Liver (tissue), 9 donors: ENCODE data around the gene FSIP1. TPM values are rescaled to one million over a fixed set of nuclear protein-coding genes. Genes with fewer than 3 reads are reported as not detected.

Experiments used
- DNase-seq: peaks from one replicate; pipeline ENCODE4 v3.0.0-alpha.2; 2017; ENCODE audit warnings: low spot score
- H3K27ac ChIP-seq, 2 donors: one replicate each; pipeline ENCODE4 v1.7.0; 2013; ENCODE audit warnings: inconsistent platforms in 2 of 2, low read length in 2 of 2, control low read depth in 1 of 2, low read depth in 1 of 2, mild to moderate bottlenecking in 1 of 2
- H3K27me3 ChIP-seq, 4 donors: one replicate each; pipeline versions ENCODE4 v1.6.1 to v1.7.0; 2013; ENCODE audit warnings: low read length in 3 of 4, inconsistent platforms in 1 of 4, mild to moderate bottlenecking in 1 of 4, moderate library complexity in 1 of 4; ENCODE audit not compliant: control insufficient read depth in 4 of 4, insufficient read depth in 4 of 4
- H3K36me3 ChIP-seq, 4 donors: one replicate each; pipeline versions ENCODE4 v1.6.1 to v1.7.0; 2013; ENCODE audit warnings: low read length in 3 of 4, mild to moderate bottlenecking in 3 of 4, low read depth in 1 of 4, moderate library complexity in 1 of 4; ENCODE audit not compliant: control insufficient read depth in 4 of 4, insufficient read depth in 3 of 4
- H3K4me1 ChIP-seq, 4 donors: one replicate each; pipeline versions ENCODE4 v1.6.1 to v1.7.0; 2013; ENCODE audit warnings: low read length in 3 of 4, mild to moderate bottlenecking in 3 of 4, moderate library complexity in 1 of 4; ENCODE audit not compliant: control insufficient read depth in 4 of 4, insufficient read depth in 4 of 4
- H3K4me3 ChIP-seq, 3 donors: one replicate each; pipeline versions ENCODE4 v1.6.1 to v1.7.0; 2013; ENCODE audit warnings: low read length in 3 of 3, control low read depth in 1 of 3, low read depth in 1 of 3, mild to moderate bottlenecking in 1 of 3
- H3K9ac ChIP-seq, 2 donors: one replicate each; pipeline ENCODE4 v1.7.0; 2013; ENCODE audit warnings: low read length in 2 of 2, mild to moderate bottlenecking in 2 of 2, moderate library complexity in 2 of 2, control low read depth in 1 of 2, low read depth in 1 of 2
- H3K9me3 ChIP-seq, 4 donors: one replicate each; pipeline versions ENCODE4 v1.6.1 to v1.7.0; 2013; ENCODE audit warnings: low read length in 3 of 4; ENCODE audit not compliant: control insufficient read depth in 4 of 4
- ATF3 ChIP-seq: IDR thresholded peaks from 2 replicates; pipeline ENCODE4 v1.6.1; 2016; ENCODE audit warnings: antibody characterized with exemption
- CTCF ChIP-seq: fragments of 150-350 bp; IDR thresholded peaks from 2 replicates; pipeline ENCODE4 v1.5.1; 2017; ENCODE audit warnings: improper control_type of control experiment, low read depth, low read length; ENCODE audit not compliant: missing input control
- FOXA1 ChIP-seq: IDR thresholded peaks from 2 replicates; pipeline ENCODE4 v1.6.1; 2016; ENCODE audit warnings: antibody characterized with exemption
- FOXA2 ChIP-seq: IDR thresholded peaks from 2 replicates; pipeline ENCODE4 v1.6.1; 2016; ENCODE audit warnings: antibody characterized with exemption
- GABPA ChIP-seq, 2 donors: IDR thresholded peaks in 1 of 2; conservative IDR thresholded peaks in 1 of 2; 2 replicates each; pipeline ENCODE4 v1.6.1; 2016; ENCODE audit warnings: antibody characterized with exemption in 2 of 2, mild to moderate bottlenecking in 1 of 2, moderate library complexity in 1 of 2
- HNF4A ChIP-seq, 2 donors: conservative IDR thresholded peaks; 2 replicates each; pipeline ENCODE4 v1.6.1; 2016; ENCODE audit warnings: antibody characterized with exemption in 2 of 2, mild to moderate bottlenecking in 2 of 2
- HNF4G ChIP-seq: IDR thresholded peaks from 2 replicates; pipeline ENCODE4 v1.6.1; 2016; ENCODE audit warnings: antibody characterized with exemption
- JUND ChIP-seq, 2 donors: IDR thresholded peaks; 2 replicates each; pipeline ENCODE4 v1.6.1; 2016; ENCODE audit warnings: antibody characterized with exemption in 2 of 2
- MAX ChIP-seq: IDR thresholded peaks from 2 replicates; pipeline ENCODE4 v1.6.1; 2016; ENCODE audit warnings: antibody characterized with exemption
- NR2F2 ChIP-seq: IDR thresholded peaks from 2 replicates; pipeline ENCODE4 v1.6.1; 2016; ENCODE audit warnings: antibody characterized with exemption
- RAD21 ChIP-seq, 2 donors: IDR thresholded peaks; 2 replicates each; pipeline ENCODE4 v1.6.1; 2016; ENCODE audit warnings: antibody characterized with exemption in 2 of 2, mild to moderate bottlenecking in 2 of 2
- REST ChIP-seq: IDR thresholded peaks from 2 replicates; pipeline ENCODE4 v1.6.1; 2016; ENCODE audit warnings: antibody characterized with exemption, mild to moderate bottlenecking
- RXRA ChIP-seq, 2 donors: IDR thresholded peaks; 2 replicates each; pipeline ENCODE4 v1.6.1; 2017 to 2018; ENCODE audit warnings: antibody characterized with exemption in 2 of 2, mild to moderate bottlenecking in 1 of 2
- SP1 ChIP-seq: IDR thresholded peaks from 2 replicates; pipeline ENCODE4 v1.6.1; 2018; ENCODE audit warnings: antibody characterized with exemption, mild to moderate bottlenecking
- TAF1 ChIP-seq: conservative IDR thresholded peaks from 2 replicates; pipeline ENCODE4 v1.6.1; 2016; ENCODE audit warnings: antibody characterized with exemption, mild to moderate bottlenecking
- YY1 ChIP-seq: IDR thresholded peaks from 2 replicates; pipeline ENCODE4 v1.6.1; 2016; ENCODE audit warnings: antibody characterized with exemption, mild to moderate bottlenecking
- ZBTB33 ChIP-seq: IDR thresholded peaks from 2 replicates; pipeline ENCODE4 v1.6.1; 2016; ENCODE audit warnings: antibody characterized with exemption
- WGBS: extraction: QIAGEN DNeasy Blood & Tissue Kit; methylation state at CpG from one replicate; pipeline ENCODE4 v1.1.7; 2013; 5-methylcytosine and 5-hydroxymethylcytosine counted together
- polyA plus RNA-seq, 2 donors: library from polyadenylated mRNA; stranded (reverse) in 1 of 2; unstranded in 1 of 2; fragments of 200-250 nt in 1 of 2; fragments of >200 nt in 1 of 2; fragmentation: Nextera tagmentation in 1 of 2; extraction: Ambion mirVana in 1 of 2; gene quantifications; one replicate each; pipeline versions ENCODE4 v1.2.1 to v1.2.3, GENCODE V29; 2013 to 2015
- total RNA-seq, 2 donors: library from RNA; depleted of rRNA; stranded (reverse); fragments of >200 nt; gene quantifications; one replicate each; pipeline ENCODE4 v1.2.3, GENCODE V29; 2014
- donor health status: healthy.
- donor health status: healthy.
- donor health status: healthy.
- donor health status: healthy.
- donor health status: healthy.

The FSIP1 gene
- total and polyA plus RNA-seq, 4 donors = 0.05 to 0.29 (median 0.13) TPM

- Histone ChIP-seq H3K9me3 (no peaks in the 10 kb centered on the region), H3K27ac (no peak overlapping the region), H3K27me3 (no peaks in the 10 kb centered on the region), H3K9ac (no peak overlapping the region), H3K4me1 (peaks cover 3 to 22% (median 8%) of the 10 kb centered on the region in 4 donors), H3K36me3 (no peaks in the 10 kb centered on the region), H3K4me3 (no peak overlapping the region)
- TF ChIP-seq REST = no peak
- no peak for TF ChIP-seq FOXA1
- TF ChIP-seq GABPA (IDR thresholded peaks at IDR 0.05 in 1 of 2, conservative IDR thresholded peaks at IDR 0.05 in 1 of 2) = no peak
- no peak for TF ChIP-seq FOXA2
- no peak for TF ChIP-seq RXRA (IDR thresholded peaks at IDR 0.05)
- no peak for TF ChIP-seq YY1
- no peak for TF ChIP-seq NR2F2
- TF ChIP-seq MAX = no peak
- no peak for TF ChIP-seq ATF3
- no peak for TF ChIP-seq TAF1
- no peak for TF ChIP-seq RAD21 (IDR thresholded peaks at IDR 0.05)
- no peak for TF ChIP-seq SP1
- TF ChIP-seq ZBTB33 = no peak
- no peak for TF ChIP-seq HNF4A (conservative IDR thresholded peaks at IDR 0.05)
- TF ChIP-seq HNF4G = no peak
- TF ChIP-seq CTCF = no peak
- DNase-seq = no peak
- WGBS = 52% methylated on average over 10 of the region's 10 CpGs
Measured at GRCh38 chr15:39785139-39785538, 2.5 kb upstream of the FSIP1 start.

GRCh38 chr15:39784638-39785037 lies 2.0 kb upstream of the FSIP1 start:
- 87% methylated on average over 2 of the region's 2 CpGs for WGBS
- TF ChIP-seq HNF4A (conservative IDR thresholded peaks at IDR 0.05) = no peak
- TF ChIP-seq TAF1 = no peak
- TF ChIP-seq REST = no peak
- TF ChIP-seq FOXA2 = no peak
- TF ChIP-seq JUND (IDR thresholded peaks at IDR 0.05) = no peak
- TF ChIP-seq SP1 = no peak
- no peak for TF ChIP-seq MAX
- no peak for TF ChIP-seq GABPA (IDR thresholded peaks at IDR 0.05 in 1 of 2, conservative IDR thresholded peaks at IDR 0.05 in 1 of 2)
- TF ChIP-seq RAD21 (IDR thresholded peaks at IDR 0.05) = no peak
- TF ChIP-seq FOXA1 = no peak
- no peak for TF ChIP-seq HNF4G
- no peak overlapping the region for H3K27ac ChIP-seq
- H3K36me3 ChIP-seq = no peaks in the 10 kb centered on the region
- no peaks in the 10 kb centered on the region for H3K9me3 ChIP-seq
- H3K27me3 ChIP-seq = no peaks in the 10 kb centered on the region
- no peak for DNase-seq
- H3K4me1 ChIP-seq = peaks cover 3 to 22% (median 8%) of the 10 kb centered on the region in 4 donors
- no peak overlapping the region for H3K9ac ChIP-seq
- H3K4me3 ChIP-seq = no peak overlapping the region
